Aorta (tissue), 5 donors: ENCODE results near the gene HS3ST6. TPM values are rescaled to one million over a fixed set of nuclear protein-coding genes. Genes with fewer than 3 reads are reported as not detected.
"Not testable (repeated sequence)": the region's sequence is repeated elsewhere in the genome, so short reads cannot be mapped to it uniquely, and the experiment has no call there.

Experiments used
- ATAC-seq: fragments of 200-7000 bp; cut with Tn5 transposase; one replicate; pipeline ENCODE4 v1.9.1; 2022; ENCODE audit warnings: moderate library complexity; ENCODE audit not compliant: low FRiP score
- DNase-seq, 2 donors: peaks; one replicate each; pipeline ENCODE4 v3.0.0-alpha.2; 2020
- H3K27ac ChIP-seq, 2 donors: one replicate each; pipeline ENCODE4 v1.5.1; 2013; ENCODE audit warnings: low read length in 2 of 2, mild to moderate bottlenecking in 2 of 2, moderate library complexity in 2 of 2, control low read depth in 1 of 2, inconsistent platforms in 1 of 2, low read depth in 1 of 2
- H3K27me3 ChIP-seq, 2 donors: one replicate each; pipeline ENCODE4 v1.6.1; 2013; ENCODE audit warnings: control low read depth in 1 of 2, low read length in 1 of 2, mild to moderate bottlenecking in 1 of 2, moderate library complexity in 1 of 2; ENCODE audit not compliant: insufficient read depth in 2 of 2, control insufficient read depth in 1 of 2
- H3K36me3 ChIP-seq, 2 donors: one replicate each; pipeline ENCODE4 v1.6.1; 2013; ENCODE audit warnings: control low read depth in 1 of 2, low read length in 1 of 2, mild to moderate bottlenecking in 1 of 2; ENCODE audit not compliant: insufficient read depth in 2 of 2, control insufficient read depth in 1 of 2
- H3K4me1 ChIP-seq, 2 donors: one replicate each; pipeline ENCODE4 v1.6.1; 2013; ENCODE audit warnings: low read length in 2 of 2, control low read depth in 1 of 2, mild to moderate bottlenecking in 1 of 2, moderate library complexity in 1 of 2; ENCODE audit not compliant: insufficient read depth in 2 of 2, control insufficient read depth in 1 of 2
- H3K4me3 ChIP-seq, 2 donors: one replicate each; pipeline ENCODE4 v1.5.1; 2013; ENCODE audit warnings: low read length in 2 of 2, control low read depth in 1 of 2, mild to moderate bottlenecking in 1 of 2
- H3K9me3 ChIP-seq: one replicate; pipeline ENCODE4 v1.6.1; 2013; ENCODE audit warnings: mild to moderate bottlenecking, low read length; ENCODE audit not compliant: control insufficient read depth
- WGBS, 2 donors: extraction: QIAGEN DNeasy Blood & Tissue Kit; methylation state at CpG; one replicate each; pipeline ENCODE4 v1.1.7; 2013; 5-methylcytosine and 5-hydroxymethylcytosine counted together
- intact Hi-C, 2 donors: fragments of 100-400 bp; cut with DNase I; formaldehyde crosslinking; loops; one replicate each; pipeline versions ENCODE4 v1.14.2 to v1.15.0; 2022
- polyA plus RNA-seq, 2 donors: library from polyadenylated mRNA; stranded (reverse); fragments of 200-250 nt; gene quantifications; one replicate each; pipeline ENCODE4 v1.2.3, GENCODE V29; 2013
- total RNA-seq, 2 donors: library from RNA; stranded (reverse); fragmentation: NEBNext Ultra II Directional; extraction: Animal tissue kit (Norgen Biotek cat#: 25700); gene quantifications; one replicate each; pipeline ENCODE4 v1.2.1, GENCODE V29; 2021
- donor health status: healthy with polysubstance abuse.
- donor health status: Bipolar disorder and iron deficiency.
- donor health status: DM: no; HTN: no; CAD: no.
- donor health status: DM: no; HTN: no; CAD: no.
- donor health status: DM: yes; HTN: yes; CAD: no.

The HS3ST6 gene
- total and polyA plus RNA-seq, 4 donors, result 1.1 TPM; not detected in 3

DNA sequence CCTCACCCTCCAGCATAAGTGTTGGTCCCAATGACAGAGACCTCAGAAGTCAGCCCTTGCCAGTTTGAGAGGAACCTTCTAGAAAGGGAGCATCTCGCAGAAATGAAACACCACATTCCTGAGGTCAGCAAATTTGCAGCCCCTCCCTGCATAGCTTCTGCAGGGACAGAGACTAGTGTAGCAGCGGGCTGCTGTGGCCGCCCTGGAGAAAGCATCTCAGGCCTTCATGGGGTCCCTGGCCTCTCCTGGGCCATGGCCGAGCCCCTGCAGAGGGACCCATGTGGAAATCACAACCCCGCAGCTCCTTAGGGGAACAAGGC is 11.4 kb downstream of the HS3ST6 start:
- H3K27me3 ChIP-seq, result no peaks in the 10 kb centered on the region
- 73 to 74% methylated on average over 5 of the region's 5 CpGs for WGBS, 2 donors
- intact Hi-C loops, result no loop called here

DNA sequence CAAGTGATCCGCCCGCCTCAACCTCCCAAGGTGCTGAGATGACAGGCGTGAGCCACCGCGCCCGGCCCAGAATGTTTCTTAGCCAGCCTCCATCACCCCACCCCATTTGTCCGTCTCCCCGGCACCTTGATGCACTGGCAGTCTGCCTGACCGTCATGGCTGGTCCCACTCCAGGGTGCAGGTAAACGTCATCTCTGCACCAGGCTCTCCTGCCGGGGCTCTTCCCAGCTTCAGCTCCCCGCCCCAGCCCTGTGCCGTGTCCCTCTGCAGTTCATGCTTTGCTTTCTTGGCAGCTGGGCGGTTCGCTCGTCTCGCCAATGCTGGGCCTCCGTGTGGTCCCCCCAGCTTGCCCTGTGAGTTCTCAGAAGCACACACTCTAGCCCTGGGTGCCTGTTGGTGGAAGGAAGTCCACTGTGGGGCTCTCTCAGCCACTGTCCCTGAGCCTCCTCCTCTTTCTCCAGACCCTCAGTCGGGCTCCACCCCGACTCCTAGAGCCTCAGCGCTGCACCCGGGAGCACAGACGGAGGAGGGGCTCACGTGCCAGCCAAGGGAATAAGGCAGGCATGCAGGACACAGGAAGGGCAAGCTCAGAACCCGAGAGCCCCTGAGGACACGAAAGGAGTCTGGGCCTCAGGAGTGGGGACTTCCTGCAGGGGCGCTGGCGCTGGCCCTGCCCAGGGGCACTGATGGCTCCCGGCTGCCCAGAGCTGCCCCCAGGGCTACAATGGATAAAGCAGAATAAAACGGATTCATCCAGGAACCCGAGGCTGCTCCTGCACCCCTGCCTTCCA is 12.0 kb downstream of the HS3ST6 start:
- no peaks in the 10 kb centered on the region for H3K4me1 ChIP-seq
- H3K9me3 ChIP-seq, result no peaks in the 10 kb centered on the region
- WGBS, 2 donors, result 38 to 41% methylated on average over 30 to 31 of the region's 31 CpGs
- DNase-seq, result peak in 1 of 2 donors; percentile 58
- no peaks in the 10 kb centered on the region for H3K36me3 ChIP-seq
- no peak for ATAC-seq
- H3K27me3 ChIP-seq, result no peaks in the 10 kb centered on the region
- intact Hi-C loops, result no loop called here
- H3K27ac ChIP-seq, result no peak overlapping the region
- H3K4me3 ChIP-seq, result no peak overlapping the region

More for the DNA sequence above, 11.4 kb downstream of the HS3ST6 start:
- Histone ChIP-seq H3K36me3 (no peaks in the 10 kb centered on the region), H3K4me1 (no peaks in the 10 kb centered on the region), H3K4me3 (no peak overlapping the region), H3K9me3 (no peaks in the 10 kb centered on the region), H3K27ac (no peak overlapping the region)
- no peak for DNase-seq
- no peak for ATAC-seq

DNA sequence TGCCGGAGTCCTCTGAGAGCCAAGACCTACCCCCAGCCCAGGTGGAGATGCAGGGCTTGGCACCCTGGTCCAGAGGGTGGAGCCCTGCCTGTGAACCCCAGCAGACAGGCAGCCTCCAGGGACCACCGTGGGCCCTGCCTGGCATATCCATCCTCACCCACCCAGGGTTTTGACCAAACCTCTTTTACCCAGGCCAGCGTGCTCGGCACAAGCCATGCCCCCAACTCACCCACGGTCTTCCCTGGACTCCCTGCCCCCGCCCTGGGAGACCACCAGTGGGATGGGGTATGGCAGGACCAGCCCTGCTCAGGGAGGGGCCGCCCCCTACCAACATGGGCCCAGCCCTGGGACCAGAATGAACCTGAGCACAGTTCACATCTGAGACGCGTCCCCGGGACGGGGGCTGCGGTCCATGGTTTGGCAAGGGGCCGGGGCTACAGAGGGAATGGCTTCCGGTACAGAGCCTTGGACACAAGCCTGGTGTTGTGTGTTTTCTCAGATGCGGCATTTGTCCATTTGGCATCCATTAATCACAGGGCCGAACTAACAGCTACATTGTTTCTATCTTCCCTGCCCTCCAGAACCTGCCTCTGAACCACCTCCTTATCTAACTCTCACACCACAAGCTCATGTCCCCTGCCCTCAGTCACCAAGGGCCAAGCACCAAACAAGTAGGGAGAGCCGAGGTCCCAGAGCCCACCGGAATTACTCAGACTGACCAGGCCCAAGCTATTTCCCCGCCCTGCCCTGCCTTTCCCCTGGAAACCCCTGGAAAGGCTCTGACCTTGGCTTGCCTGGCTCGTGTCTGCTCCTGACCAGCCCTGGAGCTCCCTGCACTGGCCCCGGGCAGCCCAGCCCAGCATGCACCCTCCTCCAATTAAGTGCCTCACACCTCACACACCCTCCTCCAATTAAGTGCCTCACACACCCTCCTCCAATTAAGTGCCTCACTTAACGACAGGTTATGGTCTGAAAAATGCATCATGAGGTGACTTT is 14.1 kb downstream of the HS3ST6 start:
- Histone ChIP-seq H3K27ac (no peak overlapping the region), H3K27me3 (no peaks in the 10 kb centered on the region), H3K4me1 (no peaks in the 10 kb centered on the region), H3K9me3 (no peaks in the 10 kb centered on the region), H3K4me3 (no peak overlapping the region), H3K36me3 (no peaks in the 10 kb centered on the region)
- DNase-seq, result peak in 1 of 2 donors; percentile 70
- intact Hi-C loops, result no loop called here
- WGBS, 2 donors, result 53 to 57% methylated on average over 22 of the region's 22 CpGs
- no peak for ATAC-seq

DNA sequence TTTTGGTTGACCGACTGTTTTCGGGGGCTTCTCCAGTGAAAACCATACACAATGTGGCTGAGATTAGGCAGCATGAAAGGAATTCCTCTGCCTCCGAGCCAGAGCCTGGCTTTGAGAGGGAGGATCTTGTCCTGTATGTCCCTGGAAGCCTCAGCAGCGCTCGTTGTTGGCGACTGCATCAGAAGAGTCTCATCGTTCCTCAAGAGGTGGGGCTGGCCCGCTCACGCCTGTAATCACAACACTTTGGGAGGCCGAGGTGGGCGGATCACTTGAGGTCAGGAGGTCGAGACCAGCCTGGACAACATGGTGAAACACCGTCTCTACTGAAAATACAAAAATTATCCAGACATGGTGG is 15.0 kb downstream of the HS3ST6 start:
- H3K4me1 ChIP-seq, result no peaks in the 10 kb centered on the region
- no peaks in the 10 kb centered on the region for H3K36me3 ChIP-seq
- ATAC-seq (no peak), DNase-seq (peak in 1 of 2 donors; percentile 57)
- intact Hi-C loops, result no loop called here
- no peak overlapping the region for H3K27ac ChIP-seq
- H3K4me3 ChIP-seq, result no peak overlapping the region
- H3K9me3 ChIP-seq, result no peaks in the 10 kb centered on the region
- 41 to 47% methylated on average over 13 of the region's 13 CpGs for WGBS, 2 donors
- no peaks in the 10 kb centered on the region for H3K27me3 ChIP-seq

DNA sequence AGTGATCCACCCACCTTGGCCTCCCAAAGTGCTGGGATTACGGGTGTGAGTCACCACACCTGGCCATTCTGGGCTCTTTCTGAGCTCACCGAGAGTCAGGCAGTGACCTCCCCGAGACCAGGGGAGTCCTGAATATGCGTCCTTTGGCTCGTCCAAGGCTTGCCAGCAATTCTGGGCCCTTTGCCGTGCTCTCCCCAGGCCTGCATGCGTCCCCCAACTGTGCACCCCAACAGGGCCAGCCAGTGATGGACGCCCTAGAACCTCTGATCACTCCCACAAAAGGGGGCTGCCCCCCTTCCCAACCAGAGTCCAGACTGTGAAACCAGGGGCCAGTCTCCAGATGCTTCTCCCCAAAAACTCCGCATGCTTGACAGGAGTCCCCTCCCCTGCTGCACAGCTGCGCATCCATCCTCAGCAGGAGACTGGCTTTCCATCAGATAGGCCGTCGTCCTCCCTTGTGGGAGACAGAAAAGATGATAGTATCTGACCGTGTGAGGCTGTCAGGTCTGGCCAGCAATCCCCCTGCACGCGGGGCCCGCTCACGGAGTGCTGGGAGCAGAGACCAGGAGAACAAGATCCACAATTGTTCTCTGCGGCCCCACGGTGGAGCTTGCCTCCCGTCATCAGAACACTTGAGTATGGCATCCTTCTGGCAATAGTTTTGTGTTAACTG is 15.5 kb downstream of the HS3ST6 start:
- H3K4me1 ChIP-seq, result no peaks in the 10 kb centered on the region
- no peak overlapping the region for H3K4me3 ChIP-seq
- DNase-seq, result peak in 1 of 2 donors; percentile 70
- H3K27me3 ChIP-seq, result no peaks in the 10 kb centered on the region
- H3K36me3 ChIP-seq, result no peaks in the 10 kb centered on the region
- intact Hi-C loops, result no loop called here
- WGBS, 2 donors, result 69 to 70% methylated on average over 20 of the region's 20 CpGs
- H3K27ac ChIP-seq, result no peak overlapping the region
- ATAC-seq, result no peak
- no peaks in the 10 kb centered on the region for H3K9me3 ChIP-seq

DNA sequence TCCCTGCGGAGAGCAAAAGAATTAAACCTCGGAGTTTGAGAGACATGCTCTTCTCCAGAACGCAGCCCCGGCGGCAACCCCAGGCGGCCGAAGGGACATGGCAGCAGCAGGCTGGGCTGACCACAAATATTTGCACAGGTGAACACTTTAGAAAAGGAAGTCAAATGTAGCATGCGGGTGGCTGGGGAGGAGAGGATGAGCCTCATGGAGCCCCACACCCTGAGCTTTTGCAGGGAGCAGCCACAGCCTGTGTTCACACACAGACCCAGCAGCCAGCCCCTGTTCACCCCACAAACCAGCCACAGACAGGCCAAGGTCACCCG is 17.8 kb downstream of the HS3ST6 start:
- Histone ChIP-seq H3K36me3 (no peaks in the 10 kb centered on the region), H3K27me3 (no peaks in the 10 kb centered on the region), H3K9me3 (no peaks in the 10 kb centered on the region)

DNA sequence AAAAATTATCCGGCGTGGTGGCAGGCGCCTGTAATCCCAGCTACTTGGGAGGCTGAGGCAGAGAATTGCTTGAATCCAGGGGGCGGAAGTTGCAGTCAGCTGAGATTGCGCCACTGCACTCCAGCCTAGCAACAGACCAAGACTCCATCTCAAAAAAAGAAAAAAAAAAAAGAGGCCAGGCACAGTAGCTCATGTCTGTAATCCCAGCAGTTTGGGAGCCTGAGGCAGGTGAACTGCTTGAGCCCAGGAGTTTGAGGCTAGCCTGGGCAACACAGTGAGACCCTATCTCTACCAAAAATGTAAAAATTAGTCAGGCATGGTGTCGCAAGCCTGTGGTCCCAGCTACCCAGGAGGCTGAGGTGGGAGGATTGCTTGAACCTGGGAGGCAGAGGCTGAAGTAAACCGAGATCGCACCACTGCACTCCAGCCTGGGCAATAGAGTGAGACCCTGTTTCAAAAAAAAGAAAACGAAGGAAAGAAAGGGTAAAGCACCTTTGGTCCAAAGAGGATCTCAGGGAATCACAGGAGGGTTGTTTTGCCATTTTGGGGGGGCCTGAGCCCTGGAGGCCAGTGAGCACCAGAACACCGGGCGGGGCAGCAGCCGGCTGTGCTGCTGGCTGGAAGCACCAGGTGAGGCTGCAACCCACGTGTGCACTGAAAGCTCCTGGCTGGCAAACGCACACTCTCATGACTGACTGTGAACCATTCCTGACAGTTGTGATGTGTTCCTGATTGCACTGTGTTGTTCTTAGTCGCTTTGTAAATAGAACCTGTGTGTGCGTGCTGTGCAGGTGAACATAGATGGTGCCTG is 18.4 kb downstream of the HS3ST6 start:
- no peak for ATAC-seq
- 81 to 87% methylated on average over 16 of the region's 16 CpGs for WGBS, 2 donors

More for the DNA sequence above, 17.8 kb downstream of the HS3ST6 start:
- no peak overlapping the region for H3K4me3 ChIP-seq
- H3K27ac ChIP-seq, result no peak overlapping the region
- ATAC-seq (no peak), DNase-seq (no peak)
- no peaks in the 10 kb centered on the region for H3K4me1 ChIP-seq
- 74 to 75% methylated on average over 9 of the region's 9 CpGs for WGBS, 2 donors
- intact Hi-C loops, result no loop called here

DNA sequence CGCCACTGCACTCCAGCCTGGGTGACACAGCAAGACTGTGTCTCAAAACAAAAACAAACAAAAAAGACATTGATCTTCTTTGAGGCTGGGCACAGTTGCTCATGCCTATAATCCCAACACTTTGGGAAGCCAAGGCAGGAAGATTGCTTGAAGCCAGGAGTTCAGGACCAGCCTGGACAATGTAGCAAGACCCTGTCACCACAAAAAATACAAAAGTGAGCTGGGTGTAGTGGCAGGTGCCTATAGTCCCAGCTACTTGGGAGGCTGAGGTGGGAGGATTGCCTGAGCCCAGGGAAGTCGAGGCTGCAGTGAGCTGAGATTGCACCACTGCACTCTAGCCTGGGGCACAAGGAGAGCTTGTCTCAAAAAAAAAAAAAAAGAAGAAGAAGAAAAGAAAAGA is 20.5 kb downstream of the HS3ST6 start:
- ATAC-seq, H3K4me3 ChIP-seq, H3K27me3 ChIP-seq, H3K27ac ChIP-seq, DNase-seq, H3K4me1 ChIP-seq, H3K9me3 ChIP-seq, intact Hi-C loops, H3K36me3 ChIP-seq: not testable (repeated sequence)
- 91 to 93% methylated on average over 2 of the region's 2 CpGs for WGBS, 2 donors

More for the DNA sequence above, 18.4 kb downstream of the HS3ST6 start:
- H3K4me3 ChIP-seq, result no peak overlapping the region
- intact Hi-C loops, result no loop called here
- no peak for DNase-seq
- no peaks in the 10 kb centered on the region for H3K9me3 ChIP-seq
- no peaks in the 10 kb centered on the region for H3K36me3 ChIP-seq
- no peaks in the 10 kb centered on the region for H3K4me1 ChIP-seq
- H3K27ac ChIP-seq, result no peak overlapping the region
- no peaks in the 10 kb centered on the region for H3K27me3 ChIP-seq
